SK-N-MC (cell line): ENCODE measurements around the gene PAN2.

ENCODE experiments used
- EZH2 ChIP-seq: fragments of 200-600 bp; sonication (generic); IDR thresholded peaks from one replicate; pipeline ENCODE4 v1.6.1; 2017; ENCODE audit warnings: antibody characterized with exemption
- FOXP2 ChIP-seq: optimal IDR thresholded peaks from 2 replicates; pipeline ENCODE3; 2011; ENCODE audit warnings: mild to moderate bottlenecking, moderate library complexity; ENCODE audit not compliant: insufficient read depth; ENCODE audit errors: extremely low read length, control extremely low read depth
- POLR2AphosphoS5 ChIP-seq: IDR thresholded peaks from 2 replicates; pipeline ENCODE4 v1.6.1; 2012; ENCODE audit warnings: mild to moderate bottlenecking, low read depth, low read length, borderline replicate concordance

DNA sequence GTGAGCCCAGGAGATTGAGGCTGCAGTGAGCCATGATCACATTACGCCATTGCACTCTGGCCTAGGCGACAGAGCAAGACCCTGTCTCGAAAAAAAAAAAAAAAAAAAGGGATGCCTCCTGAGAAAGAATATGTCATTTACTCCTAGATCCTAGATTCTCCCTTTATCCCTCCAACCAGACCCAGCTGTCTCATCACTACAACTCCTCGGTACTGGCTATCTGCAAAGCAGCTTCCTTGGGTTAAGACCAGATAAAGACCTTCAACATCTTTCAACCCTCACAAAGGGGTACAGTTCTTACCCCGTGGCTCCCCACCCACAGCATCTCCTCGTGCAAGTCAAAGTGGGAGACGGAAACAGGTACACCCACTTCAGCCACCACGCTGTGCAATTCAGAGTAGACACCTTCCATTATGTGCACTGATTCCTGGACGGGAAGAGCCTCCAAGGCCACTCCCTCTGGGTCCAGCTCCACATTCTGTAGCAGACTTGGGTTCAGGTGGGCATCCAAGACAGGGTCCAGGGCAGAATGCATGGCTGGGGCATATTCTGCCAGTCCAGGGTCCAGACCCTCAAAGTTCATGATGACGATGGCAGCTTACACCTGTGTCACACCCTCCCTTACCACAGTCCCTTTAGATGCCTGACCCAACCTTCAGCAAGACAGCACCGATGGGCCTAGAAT lies 1.1 kb downstream of the PAN2 start:
- TF ChIP-seq POLR2AphosphoS5 (no peak), EZH2 (no peak), FOXP2 (no peak)
